Panc1 (cell line): ENCODE measurements around the gene COG2. TPM values are rescaled to one million over a fixed set of nuclear protein-coding genes. Genes with fewer than 3 reads are reported as not detected.

Experiments used
- ATAC-seq: fragments of 200-7000 bp; cut with Tn5 transposase; 2 replicates; pipeline ENCODE4 v1.9.1; 2020; ENCODE audit warnings: mild to moderate bottlenecking, moderate library complexity
- BruUV-seq: library from RNA; stranded (reverse); fragments of 400-500 nt; replicated peaks from 2 replicates; lab custom pipeline; 2021; lab: Mats Ljungman, UMichigan
- CTCF ChIA-PET: fragments of 300-600 bp; sonication (Branson Sonifier 250); formaldehyde crosslinking; loops from one replicate; lab custom pipeline; 2022; ENCODE audit warnings: antibody characterized with exemption; lab: Charles Lee
- POLR2A ChIA-PET: fragments of 300-600 bp; sonication (Branson Sonifier 250); formaldehyde crosslinking; loops from one replicate; lab custom pipeline; 2022; ENCODE audit warnings: antibody characterized with exemption; lab: Charles Lee
- DNase-seq: peaks from one replicate; pipeline ENCODE4 v3.0.0-alpha.2; 2010; ENCODE audit warnings: low read depth, low spot score
- H3K27ac ChIP-seq: 2 replicates; pipeline ENCODE4 v1.5.1; 2011; ENCODE audit warnings: mild to moderate bottlenecking, low read length, inconsistent platforms
- H3K27me3 ChIP-seq: fragments of 200-500 bp; sonication (Bioruptor generic); 2 replicates; pipeline ENCODE4 v1.6.0; 2014; ENCODE audit warnings: low read length, inconsistent platforms; ENCODE audit not compliant: control insufficient read depth, insufficient read depth
- H3K36me3 ChIP-seq: fragments of 200-500 bp; sonication (Bioruptor generic); 2 replicates; pipeline ENCODE4 v1.5.1; 2014; ENCODE audit warnings: inconsistent platforms, mild to moderate bottlenecking, low read length, moderate library complexity; ENCODE audit not compliant: control insufficient read depth, insufficient read depth
- H3K4me1 ChIP-seq: 2 replicates; pipeline ENCODE4 v1.5.1; 2011; ENCODE audit warnings: inconsistent platforms, mild to moderate bottlenecking, low read length, moderate library complexity; ENCODE audit not compliant: control insufficient read depth, insufficient read depth
- H3K4me3 ChIP-seq, 2 experiments: 2 replicates each; pipeline ENCODE4 v1.5.1; 2011 to 2012; ENCODE audit warnings: low read depth in 2 of 2, low read length in 2 of 2, mild to moderate bottlenecking in 2 of 2, inconsistent platforms in 1 of 2, moderate library complexity in 1 of 2
- H3K9me3 ChIP-seq: fragments of 200-500 bp; sonication (Bioruptor generic); 2 replicates; pipeline ENCODE4 v1.5.1; 2014; ENCODE audit warnings: low read depth, mild to moderate bottlenecking, inconsistent platforms, low read length, moderate library complexity; ENCODE audit not compliant: control insufficient read depth, insufficient read depth
- POLR2AphosphoS5 ChIP-seq: IDR thresholded peaks from 2 replicates; pipeline ENCODE4 v1.6.1; 2012; ENCODE audit warnings: mild to moderate bottlenecking, low read depth, low read length, moderate library complexity
- SIN3A ChIP-seq: IDR thresholded peaks from 2 replicates; pipeline ENCODE4 v1.6.1; 2012; ENCODE audit warnings: low read depth, mild to moderate bottlenecking, low read length, moderate library complexity, borderline replicate concordance; ENCODE audit not compliant: insufficient read depth
- TCF7L2 ChIP-seq: IDR thresholded peaks from 2 replicates; pipeline ENCODE4 v1.6.1; 2011; ENCODE audit warnings: mild to moderate bottlenecking, low read depth, low read length, inconsistent platforms
- in situ Hi-C: cut with HindIII; loops from 2 replicates; pipeline ENCODE4 v1.10.0; 2016; ENCODE audit warnings: low sequenced_read_pairs, low pct_unique_long_range_greater_than_20kb
- intact Hi-C: fragments of 100-400 bp; cut with micrococcal nuclease; formaldehyde crosslinking; loops from one replicate; pipeline ENCODE4 v1.10.0; 2022; ENCODE audit not compliant: unreplicated experiment
- total RNA-seq: library from RNA; stranded (reverse); gene quantifications from one replicate; pipeline ENCODE4 v1.2.1, GENCODE V29; 2021; ENCODE audit not compliant: unreplicated experiment
- TF ChIP-seq, protein P1 (sequence below), 2 experiments: IDR thresholded peaks; 2 replicates each; pipeline ENCODE4 v1.6.1; 2011 to 2012; ENCODE audit warnings: low read depth in 2 of 2, control low read depth in 1 of 2, low read length in 1 of 2, mild to moderate bottlenecking in 1 of 2, moderate library complexity in 1 of 2; ENCODE audit not compliant: insufficient read depth in 1 of 2
- TF ChIP-seq, protein P2 (sequence below): fragments of 450-650 bp; IDR thresholded peaks from 2 replicates; pipeline ENCODE4 v1.5.1; 2017; ENCODE audit warnings: mild to moderate bottlenecking

Gene COG2
- total RNA-seq, 1 experiment from 2014 or later: 20.5 TPM

DNA sequence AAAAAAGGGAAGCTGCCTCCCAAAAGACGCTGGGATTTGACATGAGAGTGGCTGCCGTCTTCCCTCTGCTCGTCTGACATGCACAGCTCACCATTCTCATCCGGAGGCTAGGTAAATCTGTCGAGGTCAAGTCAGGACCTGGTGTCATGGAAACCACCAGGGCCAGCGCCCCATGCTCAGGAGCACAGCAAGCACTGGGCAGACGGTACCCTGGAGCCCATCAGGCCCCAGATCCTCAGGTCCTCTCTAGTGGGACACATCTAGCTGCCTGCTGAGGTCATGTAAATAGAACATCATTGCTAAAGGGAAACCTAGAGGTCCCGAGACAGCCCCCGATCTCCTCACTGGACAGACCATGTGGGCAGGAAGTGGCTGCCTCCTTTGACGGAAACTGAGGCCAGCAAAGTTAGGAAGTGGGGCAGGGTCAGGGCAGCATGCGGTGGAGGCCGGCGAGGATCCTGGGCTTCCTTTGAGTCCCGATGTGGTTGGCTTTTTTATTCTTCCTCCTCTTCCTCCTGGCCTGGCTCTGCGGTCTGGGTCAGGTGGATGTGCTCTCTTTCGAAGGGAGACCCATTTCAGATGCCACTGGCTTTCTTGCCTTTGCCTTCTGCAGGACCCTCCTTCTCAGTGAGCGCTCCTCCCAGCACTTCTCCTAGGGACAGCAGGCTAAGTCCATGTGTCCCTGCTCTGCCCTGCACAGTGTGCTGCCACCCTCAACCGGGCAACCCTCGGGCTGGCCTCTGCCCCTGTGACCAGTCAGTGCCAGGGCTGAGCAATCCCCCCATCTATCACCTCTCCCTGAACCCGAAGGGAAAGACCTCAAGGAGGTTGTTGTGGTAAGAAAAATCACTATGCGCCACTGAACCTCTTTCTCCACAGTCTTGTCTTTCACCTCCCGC lies 65.7 kb downstream of the COG2 start:
- H3K36me3 ChIP-seq: no peaks in the 10 kb centered on the region
- intact Hi-C loops (no loop called here), in situ Hi-C loops (no loop called here)
- H3K27me3 ChIP-seq: no peaks in the 10 kb centered on the region
- POLR2A ChIA-PET: no interaction called here
- no peaks in the 10 kb centered on the region for H3K9me3 ChIP-seq
- H3K4me3 ChIP-seq: no peak overlapping the region
- no peaks in the 10 kb centered on the region for H3K4me1 ChIP-seq
- ATAC-seq: no peak
- BruUV-seq: no TSS peak
- TF ChIP-seq, protein P1, sequence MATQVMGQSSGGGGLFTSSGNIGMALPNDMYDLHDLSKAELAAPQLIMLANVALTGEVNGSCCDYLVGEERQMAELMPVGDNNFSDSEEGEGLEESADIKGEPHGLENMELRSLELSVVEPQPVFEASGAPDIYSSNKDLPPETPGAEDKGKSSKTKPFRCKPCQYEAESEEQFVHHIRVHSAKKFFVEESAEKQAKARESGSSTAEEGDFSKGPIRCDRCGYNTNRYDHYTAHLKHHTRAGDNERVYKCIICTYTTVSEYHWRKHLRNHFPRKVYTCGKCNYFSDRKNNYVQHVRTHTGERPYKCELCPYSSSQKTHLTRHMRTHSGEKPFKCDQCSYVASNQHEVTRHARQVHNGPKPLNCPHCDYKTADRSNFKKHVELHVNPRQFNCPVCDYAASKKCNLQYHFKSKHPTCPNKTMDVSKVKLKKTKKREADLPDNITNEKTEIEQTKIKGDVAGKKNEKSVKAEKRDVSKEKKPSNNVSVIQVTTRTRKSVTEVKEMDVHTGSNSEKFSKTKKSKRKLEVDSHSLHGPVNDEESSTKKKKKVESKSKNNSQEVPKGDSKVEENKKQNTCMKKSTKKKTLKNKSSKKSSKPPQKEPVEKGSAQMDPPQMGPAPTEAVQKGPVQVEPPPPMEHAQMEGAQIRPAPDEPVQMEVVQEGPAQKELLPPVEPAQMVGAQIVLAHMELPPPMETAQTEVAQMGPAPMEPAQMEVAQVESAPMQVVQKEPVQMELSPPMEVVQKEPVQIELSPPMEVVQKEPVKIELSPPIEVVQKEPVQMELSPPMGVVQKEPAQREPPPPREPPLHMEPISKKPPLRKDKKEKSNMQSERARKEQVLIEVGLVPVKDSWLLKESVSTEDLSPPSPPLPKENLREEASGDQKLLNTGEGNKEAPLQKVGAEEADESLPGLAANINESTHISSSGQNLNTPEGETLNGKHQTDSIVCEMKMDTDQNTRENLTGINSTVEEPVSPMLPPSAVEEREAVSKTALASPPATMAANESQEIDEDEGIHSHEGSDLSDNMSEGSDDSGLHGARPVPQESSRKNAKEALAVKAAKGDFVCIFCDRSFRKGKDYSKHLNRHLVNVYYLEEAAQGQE (IDR thresholded peaks at IDR 0.05; ENCODE audit: insufficient read depth in 1 of 2, low read depth in 2 of 2, low read length in 1 of 2): no peak
- TF ChIP-seq, protein P2, sequence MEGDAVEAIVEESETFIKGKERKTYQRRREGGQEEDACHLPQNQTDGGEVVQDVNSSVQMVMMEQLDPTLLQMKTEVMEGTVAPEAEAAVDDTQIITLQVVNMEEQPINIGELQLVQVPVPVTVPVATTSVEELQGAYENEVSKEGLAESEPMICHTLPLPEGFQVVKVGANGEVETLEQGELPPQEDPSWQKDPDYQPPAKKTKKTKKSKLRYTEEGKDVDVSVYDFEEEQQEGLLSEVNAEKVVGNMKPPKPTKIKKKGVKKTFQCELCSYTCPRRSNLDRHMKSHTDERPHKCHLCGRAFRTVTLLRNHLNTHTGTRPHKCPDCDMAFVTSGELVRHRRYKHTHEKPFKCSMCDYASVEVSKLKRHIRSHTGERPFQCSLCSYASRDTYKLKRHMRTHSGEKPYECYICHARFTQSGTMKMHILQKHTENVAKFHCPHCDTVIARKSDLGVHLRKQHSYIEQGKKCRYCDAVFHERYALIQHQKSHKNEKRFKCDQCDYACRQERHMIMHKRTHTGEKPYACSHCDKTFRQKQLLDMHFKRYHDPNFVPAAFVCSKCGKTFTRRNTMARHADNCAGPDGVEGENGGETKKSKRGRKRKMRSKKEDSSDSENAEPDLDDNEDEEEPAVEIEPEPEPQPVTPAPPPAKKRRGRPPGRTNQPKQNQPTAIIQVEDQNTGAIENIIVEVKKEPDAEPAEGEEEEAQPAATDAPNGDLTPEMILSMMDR: no peak
- TF ChIP-seq SIN3A (no peak), POLR2AphosphoS5 (no peak), TCF7L2 (no peak)
- CTCF ChIA-PET: no interaction called here
- no peak overlapping the region for H3K27ac ChIP-seq
- no peak for DNase-seq

DNA sequence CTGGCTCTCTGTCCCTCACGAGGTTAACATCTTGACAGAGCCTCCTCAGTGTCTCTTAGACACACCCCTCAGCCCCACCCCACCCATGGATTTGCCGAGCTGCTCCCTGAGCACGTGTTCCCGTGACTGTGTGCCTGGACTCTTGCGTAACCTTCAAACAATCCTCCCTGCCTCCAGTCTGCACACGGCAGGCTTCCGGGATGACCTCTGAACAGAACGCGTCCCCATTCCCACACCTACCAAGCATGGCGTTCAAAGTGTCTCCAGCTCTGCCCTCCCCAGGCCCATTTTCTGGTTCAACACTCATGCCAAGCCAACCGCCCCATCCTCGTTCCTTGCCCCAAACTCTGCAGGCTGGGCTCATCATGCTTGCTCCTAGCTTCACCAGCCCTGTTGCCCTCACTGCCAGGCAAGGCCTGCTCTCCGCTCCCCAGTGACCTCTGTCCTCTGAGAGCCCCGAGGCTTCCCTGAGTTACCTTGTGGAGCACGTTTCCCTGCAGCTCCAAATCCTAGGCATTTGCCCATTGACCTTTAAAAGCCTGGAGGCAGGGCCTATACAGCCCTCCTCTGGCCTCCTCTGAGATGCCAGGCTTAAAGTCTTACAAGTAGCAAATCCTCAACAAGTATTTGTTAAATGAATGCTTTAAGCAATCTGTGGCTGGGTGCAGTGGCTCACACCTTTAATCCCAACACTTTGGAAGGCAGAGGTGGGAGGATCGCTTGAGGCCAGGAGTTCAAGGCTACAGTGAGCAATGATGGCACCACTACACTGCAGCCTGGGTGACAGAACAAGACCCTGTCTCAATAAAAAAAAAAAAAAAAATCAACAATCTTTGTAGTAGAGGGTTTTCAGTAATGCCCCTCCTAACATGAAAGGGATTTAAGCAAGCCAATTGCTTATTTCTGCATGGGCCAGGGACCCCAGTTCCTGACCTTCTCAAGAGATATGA lies 66.6 kb downstream of the COG2 start:
- DNase-seq (no peak), ATAC-seq (no peak)
- TF ChIP-seq, protein P2: no peak
- no peak for TF ChIP-seq SIN3A
- TF ChIP-seq, protein P1 (IDR thresholded peaks at IDR 0.05; ENCODE audit: insufficient read depth in 1 of 2, low read depth in 2 of 2, low read length in 1 of 2): no peak
- no peak for TF ChIP-seq POLR2AphosphoS5
- no peak for TF ChIP-seq TCF7L2
- in situ Hi-C loops: no loop called here
- CTCF ChIA-PET: no interaction called here
- POLR2A ChIA-PET: no interaction called here
- Histone ChIP-seq H3K36me3 (no peaks in the 10 kb centered on the region), H3K4me1 (no peaks in the 10 kb centered on the region), H3K9me3 (no peaks in the 10 kb centered on the region), H3K27me3 (no peaks in the 10 kb centered on the region; the same call in 1 of the 2 replicates), H3K4me3 (no peak overlapping the region), H3K27ac (no peak overlapping the region)
- intact Hi-C loops: no loop called here
- BruUV-seq: no TSS peak
